Breast epithelium (tissue), 3 donors: ENCODE measurements around the gene CNGB1.

Experiments
- CTCF ChIP-seq, 3 donors: fragments of 450-650 bp; IDR thresholded peaks; one replicate each; pipeline ENCODE4 v1.5.1; 2016 to 2017; ENCODE audit warnings: antibody characterized with exemption in 3 of 3, mild to moderate bottlenecking in 3 of 3, moderate library complexity in 3 of 3
- POLR2A ChIP-seq: fragments of 450-650 bp; IDR thresholded peaks from one replicate; pipeline ENCODE4 v1.6.1; 2016; ENCODE audit warnings: antibody characterized with exemption, mild to moderate bottlenecking, moderate library complexity
- POLR2AphosphoS5 ChIP-seq, 3 donors: sonication (generic); formaldehyde crosslinking; IDR thresholded peaks; one replicate each; pipeline ENCODE4 v1.6.1; 2017; ENCODE audit warnings: antibody characterized with exemption in 3 of 3

- TF ChIP-seq POLR2AphosphoS5 (IDR thresholded peaks at IDR 0.05) (no peak), CTCF (IDR thresholded peaks at IDR 0.05) (no peak), POLR2A (no peak)
Observed at GRCh38 chr16:57985204-57986181, 14.6 kb upstream of the CNGB1 start.
